HCT116 (cell line): Measurements from ENCODE around the gene TMPRSS7. TPM values are rescaled to one million over a fixed set of nuclear protein-coding genes. Genes with fewer than 3 reads are reported as not detected.

ENCODE experiments used
- ATAC-seq: fragments of 200-7000 bp; cut with Tn5 transposase; 2 replicates; pipeline ENCODE4 v1.9.1; 2020; ENCODE audit warnings: mild to moderate bottlenecking, moderate library complexity
- BruUV-seq: library from RNA; stranded (reverse); fragments of 400-500 nt; replicated peaks from 2 replicates; lab custom pipeline; 2021; lab: Mats Ljungman, UMichigan
- CTCF ChIA-PET: fragments of 300-600 bp; sonication (Branson Sonifier 250); formaldehyde crosslinking; loops from one replicate; lab custom pipeline; 2021; ENCODE audit warnings: antibody characterized with exemption; lab: Charles Lee
- POLR2A ChIA-PET: fragments of 300-600, 350-600 bp; sonication (Branson Sonifier 250); formaldehyde crosslinking; loops from one replicate; lab custom pipeline; 2021; ENCODE audit warnings: antibody characterized with exemption; lab: Charles Lee
- RAD21 ChIA-PET, 2 experiments: fragments of 300-600 bp; sonication (Branson Sonifier 250); formaldehyde crosslinking; loops; one replicate each; lab custom pipeline; 2023; ENCODE audit warnings: low total read pairs in 2 of 2; ENCODE audit not compliant: uncharacterized antibody in 2 of 2, unreplicated experiment in 2 of 2, low non-redundant PET in 1 of 2; lab: Charles Lee
- DNase-seq: peaks from one replicate; pipeline ENCODE4 v3.0.0-alpha.2; 2010; ENCODE audit warnings: low read depth, low spot score
- H2AFZ ChIP-seq: fragments of 200-600 bp; shearing (Covaris generic), sonication (generic); 2 replicates; pipeline ENCODE4 v1.6.1; 2017; ENCODE audit warnings: low read depth, mixed run types, mixed read lengths, antibody characterized with exemption, low read length; ENCODE audit not compliant: poor library complexity, severe bottlenecking
- H3K27ac ChIP-seq: 2 replicates; pipeline ENCODE4 v1.5.1; 2012; ENCODE audit warnings: low read depth, low read length
- H3K27me3 ChIP-seq: fragments of 200-600 bp; sonication (generic); 2 replicates; pipeline ENCODE4 v1.6.1; 2016; ENCODE audit warnings: mixed run types, low read length, mixed read lengths; ENCODE audit not compliant: insufficient read depth
- H3K36me3 ChIP-seq, 2 experiments: fragments of 200-500 bp in 1 of 2; fragments of 200-600 bp in 1 of 2; sonication (Bioruptor generic) in 1 of 2; sonication (generic) in 1 of 2; 2 replicates each; pipeline versions ENCODE4 v1.5.1 to v1.6.1; 2014 to 2016; ENCODE audit warnings: low read length in 2 of 2, inconsistent platforms in 1 of 2, mixed read lengths in 1 of 2, mixed run types in 1 of 2; ENCODE audit not compliant: insufficient read depth in 2 of 2, control insufficient read depth in 1 of 2
- H3K4me1 ChIP-seq, 2 experiments: fragments of 200-600 bp in 1 of 2; sonication (generic) in 1 of 2; 2 replicates each; pipeline versions ENCODE4 v1.5.1 to v1.6.1; 2012 to 2017; ENCODE audit warnings: low read length in 2 of 2, inconsistent platforms in 1 of 2, mild to moderate bottlenecking in 1 of 2, mixed read lengths in 1 of 2, mixed run types in 1 of 2, moderate library complexity in 1 of 2; ENCODE audit not compliant: insufficient read depth in 2 of 2, control insufficient read depth in 1 of 2
- H3K4me2 ChIP-seq: fragments of 200-600 bp; sonication (generic); 2 replicates; pipeline ENCODE4 v1.6.1; 2017; ENCODE audit warnings: mixed run types, low read length, mixed read lengths
- H3K4me3 ChIP-seq, 2 experiments: fragments of 200-600 bp in 1 of 2; sonication (generic) in 1 of 2; replicated peaks in 1 of 2; 2 replicates each; pipeline ENCODE4 v1.5.1; 2011 to 2016; ENCODE audit warnings: low read length in 2 of 2, control low read depth in 1 of 2, low read depth in 1 of 2, mild to moderate bottlenecking in 1 of 2, mixed read lengths in 1 of 2, mixed run types in 1 of 2
- H3K79me2 ChIP-seq: fragments of 200-600 bp; sonication (generic); 2 replicates; pipeline ENCODE4 v1.6.1; 2017; ENCODE audit warnings: mild to moderate bottlenecking, mixed run types, low read length, moderate library complexity, mixed read lengths; ENCODE audit not compliant: insufficient read depth
- H3K9ac ChIP-seq: fragments of 200-600 bp; sonication (generic); 2 replicates; pipeline ENCODE4 v1.6.1; 2016; ENCODE audit warnings: low read length, mixed read lengths
- H3K9me2 ChIP-seq: fragments of 200-600 bp; sonication (generic), shearing (Covaris generic); 2 replicates; pipeline ENCODE4 v1.6.1; 2017; ENCODE audit warnings: mixed run types, mild to moderate bottlenecking, moderate library complexity; ENCODE audit not compliant: insufficient read depth
- H3K9me3 ChIP-seq, 2 experiments: fragments of 200-500 bp in 1 of 2; fragments of 200-600 bp in 1 of 2; sonication (Bioruptor generic) in 1 of 2; sonication (generic) in 1 of 2; 2 replicates each; pipeline ENCODE4 v1.6.1; 2014 to 2017; ENCODE audit warnings: low read length in 2 of 2, mixed read lengths in 2 of 2, inconsistent platforms in 1 of 2, low read depth in 1 of 2, mild to moderate bottlenecking in 1 of 2, mixed run types in 1 of 2, moderate library complexity in 1 of 2; ENCODE audit not compliant: control insufficient read depth in 1 of 2, insufficient read depth in 1 of 2
- H4K20me1 ChIP-seq: fragments of 200-600 bp; sonication (generic), shearing (Covaris generic); 2 replicates; pipeline ENCODE4 v1.6.1; 2017; ENCODE audit warnings: mixed run types, mild to moderate bottlenecking, moderate library complexity; ENCODE audit not compliant: insufficient read depth
- ATF3 ChIP-seq: IDR thresholded peaks from 2 replicates; pipeline ENCODE4 v1.6.1; 2012
- CBX3 ChIP-seq: IDR thresholded peaks from 2 replicates; pipeline ENCODE4 v1.6.1; 2012; ENCODE audit warnings: low read depth
- CEBPB ChIP-seq: IDR thresholded peaks from 2 replicates; pipeline ENCODE4 v1.6.1; 2012; ENCODE audit warnings: low read depth
- CTCF ChIP-seq, 3 experiments: fragments of 200-600 bp in 1 of 3; sonication (generic) in 1 of 3; IDR thresholded peaks in 2 of 3; conservative IDR thresholded peaks in 1 of 3; 2 replicates each; pipeline ENCODE4 v1.5.1; 2012 to 2017; ENCODE audit warnings: low read depth in 2 of 3, low read length in 2 of 3, antibody characterized with exemption in 1 of 3, borderline replicate concordance in 1 of 3, control low read depth in 1 of 3, mild to moderate bottlenecking in 1 of 3, mixed read lengths in 1 of 3, mixed run types in 1 of 3, moderate library complexity in 1 of 3; ENCODE audit not compliant: insufficient read depth in 1 of 3
- EZH2 ChIP-seq: fragments of 200-600 bp; sonication (generic); IDR thresholded peaks from 2 replicates; pipeline ENCODE4 v1.6.1; 2017; ENCODE audit warnings: antibody characterized with exemption, mixed run types
- EZH2phosphoT487 ChIP-seq: fragments of 200-600 bp; IDR thresholded peaks from 2 replicates; pipeline ENCODE4 v1.6.1; 2018; ENCODE audit warnings: antibody characterized with exemption, borderline replicate concordance
- JUND ChIP-seq: IDR thresholded peaks from 2 replicates; pipeline ENCODE4 v1.6.1; 2012
- POLR2AphosphoS5 ChIP-seq: IDR thresholded peaks from 2 replicates; pipeline ENCODE4 v1.6.1; 2011; ENCODE audit warnings: mild to moderate bottlenecking, low read depth, low read length, moderate library complexity
- RAD21 ChIP-seq: IDR thresholded peaks from 2 replicates; pipeline ENCODE4 v1.6.1; 2012; ENCODE audit warnings: low read depth, mild to moderate bottlenecking
- TCF7L2 ChIP-seq: IDR thresholded peaks from 2 replicates; pipeline ENCODE4 v1.7.0; 2011; ENCODE audit warnings: borderline replicate concordance, inconsistent platforms; ENCODE audit not compliant: insufficient read depth, insufficient read length; ENCODE audit errors: extremely low read depth
- ZFX ChIP-seq: fragments of 450-650 bp; IDR thresholded peaks from 2 replicates; pipeline ENCODE4 v1.6.1; 2017
- intact Hi-C: fragments of 100-400 bp; cut with micrococcal nuclease; formaldehyde crosslinking; loops from 2 replicates; pipeline ENCODE4 v1.10.0; 2022
- total RNA-seq: library from RNA; stranded (reverse); gene quantifications from one replicate; pipeline ENCODE4 v1.2.1, GENCODE V29; 2021; ENCODE audit not compliant: unreplicated experiment

The TMPRSS7 gene
- total RNA-seq, 1 experiment from 2014 or later = not detected

GRCh38 chr3:112074616-112075497 lies 40.3 kb downstream of the TMPRSS7 start (continued):
- TF ChIP-seq CTCF (IDR thresholded peaks at IDR 0.05 in 2 of 3, conservative IDR thresholded peaks at IDR 0.05 in 1 of 3; ENCODE audit: borderline replicate concordance in 1 of 3, insufficient read depth in 1 of 3, low read depth in 2 of 3, low read length in 2 of 3) = no peak
- TF ChIP-seq EZH2phosphoT487 = no peak

- POLR2A ChIA-PET = no interaction called here
- no peaks in the 10 kb centered on the region for H3K79me2 ChIP-seq
- peaks cover 18 to 21% of the 10 kb centered on the region in 2 experiments for H3K4me1 ChIP-seq
- BruUV-seq = no TSS peak
- no peaks in the 10 kb centered on the region for H3K9me2 ChIP-seq
- CTCF ChIA-PET = no interaction called here
- no peak overlapping the region for H3K27ac ChIP-seq
- intact Hi-C loops = no loop called here
- no peak overlapping the region for H3K9ac ChIP-seq
- no peaks in the 10 kb centered on the region for H3K9me3 ChIP-seq
- no peak overlapping the region for H3K4me2 ChIP-seq
- no peak overlapping the region for H3K4me3 ChIP-seq
- RAD21 ChIA-PET = no interaction called here
- no peak for DNase-seq
- no peaks in the 10 kb centered on the region for H4K20me1 ChIP-seq
- no peaks in the 10 kb centered on the region for H3K36me3 ChIP-seq
- no peaks in the 10 kb centered on the region for H3K27me3 ChIP-seq
- ATAC-seq = no peak
- no peak overlapping the region for H2AFZ ChIP-seq
- TF ChIP-seq ZFX (no peak), RAD21 (no peak), CEBPB (no peak), EZH2 (no peak), POLR2AphosphoS5 (no peak), CTCF (IDR thresholded peaks at IDR 0.05 in 2 of 3, conservative IDR thresholded peaks at IDR 0.05 in 1 of 3; ENCODE audit: borderline replicate concordance in 1 of 3, insufficient read depth in 1 of 3, low read depth in 2 of 3, low read length in 2 of 3) (no peak), JUND (no peak), TCF7L2 (no peak), CBX3 (no peak), EZH2phosphoT487 (no peak), ATF3 (no peak)
Measured at GRCh38 chr3:112078125-112079083, 43.9 kb downstream of the TMPRSS7 start.
